ENCODE results near the gene KLF17.

Gene KLF17

DNA sequence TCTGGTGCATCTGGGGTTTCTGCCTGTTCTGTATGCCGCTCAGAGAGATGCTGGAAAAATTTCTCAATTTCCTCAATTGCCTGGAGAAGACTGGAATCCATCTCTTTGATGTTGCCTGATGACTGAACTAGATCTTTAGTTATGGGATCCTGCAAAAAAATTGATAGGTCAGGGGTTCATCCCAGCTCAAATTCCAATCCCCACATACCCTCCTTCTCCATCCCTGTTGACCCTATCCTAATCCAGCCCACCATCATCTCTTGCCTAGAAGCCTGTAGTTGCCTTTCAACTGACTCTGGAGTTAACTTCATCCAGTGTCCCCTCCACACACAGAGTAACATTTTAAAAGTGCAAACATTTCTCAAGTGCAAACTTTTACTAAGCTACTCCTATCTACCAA lies 22.9 kb downstream of the KLF17 start, which contains the start of gene KLF18:
KLF18 (minus strand) TSS at position 101 of the 400 bp plus-strand sequence; CDS start at position 101, 0 bp downstream.
- in situ Hi-C loops (cut with HindIII; ENCODE audit: low pct_ligation_motif_present, low pct_unique_long_range_greater_than_20kb, low sequenced_read_pairs) = no loop called here
- DNase-seq = no peak

DNA sequence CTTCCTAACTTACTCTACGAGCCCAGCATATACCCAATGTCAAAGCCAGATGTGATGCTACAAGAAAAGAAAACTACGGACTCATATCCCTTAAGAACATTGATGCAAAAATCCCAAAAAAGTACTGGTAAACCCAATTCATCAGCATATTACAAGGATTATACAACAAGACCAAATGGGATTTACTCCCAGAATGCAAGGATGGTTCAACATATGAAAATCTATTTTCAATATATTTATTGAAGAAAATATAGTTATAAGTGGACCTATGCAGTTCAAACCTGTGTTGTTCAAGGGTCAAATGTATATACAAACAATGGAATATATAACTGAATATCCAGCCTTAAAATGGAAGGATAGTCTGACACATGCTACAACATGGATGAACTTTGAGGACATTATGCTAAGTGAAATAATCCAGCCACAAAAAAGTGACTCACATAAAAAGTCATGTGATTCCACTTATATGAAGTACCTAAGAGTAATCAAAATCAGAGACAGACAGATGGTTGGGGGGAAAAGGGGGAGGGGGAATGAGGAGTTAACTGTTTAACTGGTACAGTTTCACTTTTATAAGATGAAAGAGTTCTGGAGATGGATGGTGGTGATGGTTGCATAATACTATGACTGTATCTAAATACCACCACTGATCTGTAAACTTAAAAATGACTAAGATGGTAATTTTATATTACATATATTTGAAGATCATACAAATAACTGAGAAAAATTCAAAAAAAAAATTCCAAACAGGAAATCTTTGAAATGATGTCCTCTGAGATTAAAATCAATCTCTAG lies 26.5 kb downstream of the KLF17 start:
- in situ Hi-C loops (cut with HindIII; ENCODE audit: low pct_ligation_motif_present, low pct_unique_long_range_greater_than_20kb, low sequenced_read_pairs) = no loop called here
- no peak for DNase-seq

DNA sequence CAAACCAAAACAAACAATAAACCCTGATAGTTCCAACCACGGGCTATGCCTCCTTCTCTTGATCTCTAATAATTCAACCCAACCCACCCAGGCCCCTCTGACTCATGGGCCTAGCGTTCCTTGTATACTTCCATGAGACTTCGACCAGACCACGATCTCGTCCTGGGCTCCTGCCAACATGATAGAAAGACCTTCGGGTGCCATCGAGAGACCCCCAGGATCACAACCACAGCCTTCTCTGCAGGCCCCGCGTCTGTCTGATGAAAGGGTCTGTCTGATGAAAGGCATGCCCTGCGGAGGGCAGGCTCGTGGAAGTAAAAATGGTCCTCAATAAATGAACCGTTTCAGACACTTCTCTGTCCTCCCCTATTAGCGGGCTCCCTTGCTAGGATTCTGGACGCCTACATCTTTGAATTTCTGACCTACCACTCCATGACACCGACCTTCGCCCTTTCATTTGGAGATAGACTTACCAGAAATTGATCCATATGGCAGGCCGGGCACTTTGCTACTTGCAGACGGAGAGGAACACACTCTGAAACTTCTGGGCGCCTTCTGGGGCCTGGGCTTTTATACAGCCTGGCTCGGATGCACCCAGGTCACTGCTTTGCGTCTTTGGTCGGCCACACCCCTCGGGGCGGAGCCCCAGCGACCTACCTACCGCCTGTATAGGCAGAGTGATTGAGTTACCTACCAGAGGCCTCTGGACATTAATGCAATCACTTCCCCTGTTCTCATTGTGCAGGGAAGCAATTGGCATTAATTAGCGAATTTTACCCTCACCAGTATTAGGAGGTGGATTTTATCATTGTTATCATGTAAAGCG lies 28.1 kb downstream of the KLF17 start:
- DNase-seq = no peak
- in situ Hi-C loops (cut with HindIII; ENCODE audit: low pct_ligation_motif_present, low pct_unique_long_range_greater_than_20kb, low sequenced_read_pairs) = no loop called here

DNA sequence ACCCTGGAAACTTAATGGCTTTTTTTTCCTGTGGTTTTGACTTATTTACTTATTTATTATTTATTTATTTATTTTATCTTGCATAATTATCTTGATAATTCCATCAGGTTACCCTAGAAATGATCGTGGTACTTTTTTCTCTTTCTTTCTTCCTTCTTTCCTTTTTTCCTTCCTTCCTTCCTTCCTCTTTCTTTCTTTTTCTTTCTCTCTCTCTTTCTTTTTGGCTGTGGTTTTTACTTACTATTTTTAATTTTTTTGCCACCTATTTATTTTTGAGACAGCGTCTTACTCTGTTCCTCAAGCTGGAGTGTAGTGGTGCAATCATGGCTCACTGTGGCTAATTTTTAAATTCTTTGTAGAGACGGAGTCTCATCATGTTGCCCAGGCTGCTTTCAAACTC lies 29.0 kb downstream of the KLF17 start:
- in situ Hi-C loops (cut with HindIII; ENCODE audit: low pct_ligation_motif_present, low pct_unique_long_range_greater_than_20kb, low sequenced_read_pairs) = no loop called here
- DNase-seq = no peak

DNA sequence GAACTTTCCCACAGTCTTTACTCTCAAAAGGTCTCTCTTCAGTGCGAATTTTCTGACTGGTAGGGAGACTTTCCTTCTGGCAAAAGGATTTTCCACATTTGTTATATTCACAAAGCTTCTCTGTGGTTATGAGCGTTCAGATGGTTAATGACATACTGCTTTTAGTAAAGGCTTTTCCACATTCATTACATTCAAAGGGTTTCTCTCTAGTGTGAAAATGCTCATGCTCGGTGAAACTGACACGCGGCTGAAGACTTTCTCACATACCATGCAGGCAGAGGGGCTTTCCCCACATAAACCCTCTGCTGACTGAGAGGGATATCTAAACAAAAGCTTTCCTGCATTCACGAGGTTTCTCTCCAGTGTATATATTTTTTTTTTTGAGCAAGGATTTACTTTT lies 32.7 kb downstream of the KLF17 start:
- DNase-seq = no peak
- in situ Hi-C loops (cut with HindIII; ENCODE audit: low pct_ligation_motif_present, low pct_unique_long_range_greater_than_20kb, low sequenced_read_pairs) = no loop called here

DNA sequence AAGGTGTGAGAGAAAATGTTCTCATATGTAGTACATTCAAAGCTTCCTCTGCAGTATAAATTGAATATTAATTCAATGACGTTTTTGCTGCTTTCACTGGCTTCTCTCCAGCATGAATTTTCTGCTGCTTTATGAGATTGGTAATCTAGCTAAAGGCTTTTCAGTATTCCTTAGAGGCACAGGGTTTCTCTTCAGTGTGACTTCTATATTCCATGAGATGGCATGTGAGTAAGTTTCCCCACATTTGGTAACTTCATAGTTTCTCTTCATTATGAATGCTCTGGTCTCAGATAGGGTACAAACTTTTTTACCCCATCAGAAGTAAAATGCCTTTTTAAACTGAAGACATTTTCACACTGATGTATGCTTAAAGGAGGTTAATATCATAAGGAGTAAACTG lies 33.2 kb downstream of the KLF17 start:
- no peak for DNase-seq
- in situ Hi-C loops (cut with HindIII; ENCODE audit: low pct_ligation_motif_present, low pct_unique_long_range_greater_than_20kb, low sequenced_read_pairs) = no loop called here

DNA sequence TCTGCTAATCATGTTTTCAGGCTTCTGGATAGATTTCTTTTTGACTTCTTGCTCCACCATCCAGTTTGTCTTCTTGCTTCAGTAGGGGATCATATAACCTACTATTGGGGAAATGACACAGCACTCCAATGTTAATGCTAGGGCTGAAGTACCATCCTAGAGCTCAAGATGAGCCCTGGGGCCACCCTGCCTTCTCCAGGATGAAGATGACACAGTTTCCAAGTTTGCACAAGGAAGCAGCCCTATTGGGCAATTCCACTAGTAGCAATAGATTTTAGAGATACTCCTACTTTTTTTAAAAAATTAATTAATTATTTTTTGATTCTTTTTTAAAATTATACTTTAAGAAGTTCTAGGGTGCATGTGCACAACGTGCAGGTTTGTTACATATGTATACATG lies 34.1 kb downstream of the KLF17 start:
- in situ Hi-C loops (cut with HindIII; ENCODE audit: low pct_ligation_motif_present, low pct_unique_long_range_greater_than_20kb, low sequenced_read_pairs) = no loop called here
- no peak for DNase-seq

DNA sequence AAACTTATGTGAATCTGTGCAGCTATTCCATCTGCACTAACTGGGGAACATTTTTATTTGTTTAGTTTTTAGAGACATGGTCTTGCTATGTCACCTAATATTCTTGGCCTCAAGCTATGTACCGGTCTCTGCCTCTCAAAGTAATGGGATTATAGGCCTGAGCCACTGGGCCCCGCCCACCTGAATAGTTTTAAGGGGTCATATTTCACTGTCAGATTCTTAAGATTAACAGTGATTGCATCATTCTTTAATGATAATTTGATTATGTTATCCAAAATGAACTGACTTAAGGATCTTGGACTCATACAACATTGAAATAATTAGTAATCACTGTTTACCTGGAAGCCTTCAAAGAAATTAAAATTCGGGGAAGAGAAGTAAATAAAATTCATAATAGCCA lies 35.4 kb downstream of the KLF17 start:
- in situ Hi-C loops (cut with HindIII; ENCODE audit: low pct_ligation_motif_present, low pct_unique_long_range_greater_than_20kb, low sequenced_read_pairs) = no loop called here
- no peak for DNase-seq

DNA sequence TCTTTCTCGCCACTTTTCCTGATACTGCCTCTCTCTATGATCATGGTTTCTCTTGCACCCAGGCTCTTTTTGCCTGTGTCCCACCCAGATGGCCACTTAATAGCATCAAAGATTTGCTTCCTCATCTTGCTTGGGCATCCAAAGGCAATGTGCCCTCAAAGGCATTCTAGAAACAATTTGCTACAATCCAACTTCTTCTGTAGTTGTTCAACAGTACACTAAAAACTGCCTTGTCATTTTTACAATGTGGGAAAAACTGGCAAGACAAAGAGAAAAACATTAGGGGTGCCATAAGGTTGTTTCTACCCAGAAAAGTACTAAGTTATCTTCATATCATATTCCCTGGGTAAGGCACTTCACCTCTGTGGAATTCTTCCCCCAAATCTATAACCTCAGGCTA lies 39.3 kb downstream of the KLF17 start:
- in situ Hi-C loops (cut with HindIII; ENCODE audit: low pct_ligation_motif_present, low pct_unique_long_range_greater_than_20kb, low sequenced_read_pairs) = no loop called here

DNA sequence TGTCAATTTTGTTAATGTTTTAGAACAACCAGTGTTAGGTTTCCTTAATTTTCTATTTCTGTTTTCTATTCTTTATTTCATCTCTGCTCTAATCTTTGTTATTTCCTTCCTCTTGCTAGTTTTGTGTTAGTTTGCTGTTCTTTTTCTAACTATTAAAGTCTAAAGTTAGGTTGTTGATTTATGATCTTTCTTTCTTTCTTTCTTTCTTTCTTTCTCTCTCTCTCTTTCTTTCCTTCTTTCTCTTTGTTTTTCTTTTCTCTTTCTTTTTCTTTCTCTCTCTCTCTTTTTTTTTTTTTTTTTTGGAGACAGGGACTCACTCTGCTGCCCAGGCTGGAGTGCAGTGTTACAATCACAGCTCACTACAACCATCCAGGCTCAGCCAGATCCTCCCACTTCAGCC lies 40.2 kb downstream of the KLF17 start:
- in situ Hi-C loops (cut with HindIII; ENCODE audit: low pct_ligation_motif_present, low pct_unique_long_range_greater_than_20kb, low sequenced_read_pairs) = no loop called here
- no peak for DNase-seq

More for the DNA sequence above, 39.3 kb downstream of the KLF17 start:
- DNase-seq = no peak

DNA sequence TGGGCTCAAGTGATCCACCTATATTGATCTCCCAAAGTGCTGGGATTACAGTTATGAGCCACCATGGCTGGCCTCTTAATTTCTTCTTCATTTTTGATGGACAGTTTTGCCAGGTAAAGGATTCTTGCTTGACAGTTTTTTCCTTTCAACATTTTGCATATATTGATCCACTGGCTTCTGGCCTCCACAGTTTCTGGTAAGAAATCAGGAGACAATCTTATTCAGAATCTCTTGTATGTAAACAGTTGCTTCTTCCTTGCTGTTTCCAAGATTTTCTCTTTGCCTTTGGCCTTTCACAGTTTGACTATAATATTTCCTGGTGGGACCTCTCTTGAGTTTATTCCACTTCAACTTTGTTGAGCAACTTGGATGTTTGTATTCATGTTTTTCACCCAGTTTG lies 42.9 kb downstream of the KLF17 start:
- no peak for DNase-seq
- in situ Hi-C loops (cut with HindIII; ENCODE audit: low pct_ligation_motif_present, low pct_unique_long_range_greater_than_20kb, low sequenced_read_pairs) = no loop called here

DNA sequence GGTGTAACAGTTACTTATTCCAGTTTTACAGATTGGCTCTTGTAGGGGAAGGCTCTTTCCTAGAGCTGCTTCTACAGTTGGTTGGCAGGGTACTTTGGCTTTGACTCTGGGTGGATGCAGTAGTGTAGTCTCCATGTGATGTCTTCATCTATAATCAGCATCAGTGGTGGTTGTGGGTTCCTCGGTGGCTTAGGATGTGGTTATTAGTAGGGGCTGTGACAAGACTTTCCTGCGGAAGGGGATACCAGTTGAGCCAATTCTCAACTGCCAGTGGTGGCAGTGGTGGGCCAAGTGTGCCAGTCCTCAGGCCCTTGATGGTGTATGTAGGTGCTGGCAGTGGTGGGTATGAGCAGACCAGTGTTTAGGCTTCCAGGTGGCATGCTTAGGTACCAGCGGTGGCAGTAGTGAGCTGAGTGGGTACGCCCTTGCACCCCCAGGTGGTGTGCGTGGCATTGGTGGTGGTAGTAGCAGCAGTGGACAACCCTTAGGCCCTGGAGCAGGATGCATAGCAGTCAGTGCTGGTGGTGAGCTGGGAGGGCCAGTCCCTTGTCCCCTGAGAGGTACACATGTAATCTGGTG lies 50.0 kb downstream of the KLF17 start:
- in situ Hi-C loops (cut with HindIII; ENCODE audit: low pct_ligation_motif_present, low pct_unique_long_range_greater_than_20kb, low sequenced_read_pairs) = no loop called here
- DNase-seq = no peak

DNA sequence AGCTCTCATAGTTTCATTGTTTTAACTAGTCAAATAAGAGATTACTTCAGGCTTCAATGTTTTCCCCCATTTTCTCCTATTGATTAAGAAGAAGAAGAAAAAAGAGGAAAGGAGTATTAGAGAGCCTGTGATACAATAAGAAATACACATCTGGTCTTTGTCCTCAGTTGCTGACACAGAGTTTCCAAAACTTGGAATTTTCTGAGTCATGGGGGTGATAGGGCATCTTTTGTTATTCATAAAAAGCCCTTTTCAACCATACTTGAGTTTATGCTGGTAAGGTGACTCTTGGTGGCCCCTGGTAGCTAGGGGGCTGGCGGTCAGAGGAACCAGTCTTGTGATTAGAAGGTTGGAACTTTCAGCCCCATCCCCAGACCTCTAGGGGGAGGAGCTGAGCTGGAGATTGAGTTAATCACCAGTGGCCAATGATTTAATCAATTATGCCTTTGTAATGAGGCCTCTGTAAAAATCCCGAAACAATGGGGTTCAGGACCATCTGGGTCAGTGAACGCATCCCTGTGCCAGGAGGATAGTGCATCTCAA lies 51.7 kb downstream of the KLF17 start:
- no peak for DNase-seq
- in situ Hi-C loops (cut with HindIII; ENCODE audit: low pct_ligation_motif_present, low pct_unique_long_range_greater_than_20kb, low sequenced_read_pairs) = no loop called here

DNA sequence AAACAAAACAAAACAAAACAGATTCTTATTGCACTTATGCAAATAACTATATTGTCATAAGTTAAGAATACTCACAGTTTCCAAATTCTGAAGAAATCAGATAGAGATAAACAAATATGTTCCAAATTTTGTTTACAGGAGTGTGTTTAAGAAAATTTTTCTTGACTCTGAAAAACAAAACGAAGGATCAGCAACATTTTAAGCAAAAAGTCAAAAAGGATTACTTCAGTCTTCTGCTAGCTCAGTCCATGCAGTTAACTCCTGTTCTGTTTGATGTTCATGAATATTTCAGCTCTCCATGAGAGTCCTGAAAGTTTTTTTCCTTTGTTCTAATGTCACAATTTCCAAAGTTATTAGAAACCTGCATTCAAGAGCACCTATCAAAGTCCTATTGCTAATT lies 56.0 kb downstream of the KLF17 start:
- in situ Hi-C loops (cut with HindIII; ENCODE audit: low pct_ligation_motif_present, low pct_unique_long_range_greater_than_20kb, low sequenced_read_pairs) = no loop called here
- DNase-seq = no peak
